ENCODE data around the gene NSUN5. TPM values are rescaled to one million over a fixed set of nuclear protein-coding genes. Genes with fewer than 3 reads are reported as not detected.

Gene NSUN5
- total RNA-seq, result 4.9 and 9.3 TPM in 2 replicates

DNA sequence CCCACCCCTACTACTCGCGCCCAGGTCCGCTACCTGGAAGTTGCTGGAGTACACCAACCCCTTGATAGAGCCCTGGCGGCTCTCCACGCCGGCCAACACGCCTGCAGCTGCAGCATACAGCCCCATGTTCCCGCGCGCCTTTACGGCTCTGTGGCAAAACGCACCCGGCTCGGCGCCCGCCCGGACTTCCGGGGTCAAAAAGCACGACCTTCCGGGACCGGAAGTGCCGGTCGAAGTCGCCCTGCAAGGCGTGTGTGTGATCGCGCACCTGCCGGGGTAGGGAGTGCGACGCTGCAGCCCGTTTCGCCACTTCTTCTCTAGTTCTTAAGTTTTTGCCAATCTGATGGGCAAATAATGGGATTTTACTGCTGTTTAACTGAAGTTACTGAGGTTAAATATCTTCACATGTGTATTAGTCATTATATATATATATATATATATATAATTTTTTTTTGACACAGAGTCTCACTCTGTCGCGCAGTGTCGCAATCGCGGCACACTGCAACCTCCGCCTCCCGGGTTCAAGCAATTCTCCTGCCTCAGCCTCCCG lies at the start of gene NSUN5:
Gene NSUN5 (minus strand): TSS at position 162 of the 550 bp plus-strand sequence. CDS start 36 bp downstream, at position 126.

GRCh38 chr7:73327922-73328321 lies 19.3 kb upstream of the NSUN5 start, which contains the start of the genes FKBP6 and TRIM50:
Gene FKBP6, plus strand, starts transcription at chr7:73328161. Its CDS starts 268 bp downstream, at chr7:73328429.
Gene TRIM50, minus strand, starts transcription at chr7:73328082. Its CDS starts 3,295 bp downstream, at chr7:73324787.

Small RNA genes lying within 50 kb of the gene (small RNA-seq; reads per million reads assigned to genes)
- not detected for gene RNU6-1080P

Other genes starting within 250 kb of the NSUN5 start
- not detected in 2 replicates for gene SPDYE9, start 222.8 kb downstream of the NSUN5 start, total RNA-seq
- not detected in 2 replicates for gene TRIM50, start 19.3 kb upstream of the NSUN5 start, total RNA-seq
- gene FKBP6, start 19.3 kb upstream of the NSUN5 start, total RNA-seq, result not detected in 2 replicates
- 0.53 and 0.86 TPM in 2 replicates for gene FZD9, start 125.0 kb upstream of the NSUN5 start, total RNA-seq
- 97.5 and 99.4 TPM in 2 replicates for gene BAZ1B, start 213.5 kb upstream of the NSUN5 start, total RNA-seq
- gene BCL7B, start 248.9 kb upstream of the NSUN5 start, total RNA-seq, result 31.8 and 34.6 TPM in 2 replicates